ENCODE data around the gene ST6GAL1. TPM values are rescaled to one million over a fixed set of nuclear protein-coding genes. Genes with fewer than 3 reads are reported as not detected.

The ST6GAL1 gene
- total and polyA plus RNA-seq, 2 of the 8 experiments (the other 6 are each of a cell fraction or from before 2014, with no cell fraction given), result 62.8 to 80.9 TPM

DNA sequence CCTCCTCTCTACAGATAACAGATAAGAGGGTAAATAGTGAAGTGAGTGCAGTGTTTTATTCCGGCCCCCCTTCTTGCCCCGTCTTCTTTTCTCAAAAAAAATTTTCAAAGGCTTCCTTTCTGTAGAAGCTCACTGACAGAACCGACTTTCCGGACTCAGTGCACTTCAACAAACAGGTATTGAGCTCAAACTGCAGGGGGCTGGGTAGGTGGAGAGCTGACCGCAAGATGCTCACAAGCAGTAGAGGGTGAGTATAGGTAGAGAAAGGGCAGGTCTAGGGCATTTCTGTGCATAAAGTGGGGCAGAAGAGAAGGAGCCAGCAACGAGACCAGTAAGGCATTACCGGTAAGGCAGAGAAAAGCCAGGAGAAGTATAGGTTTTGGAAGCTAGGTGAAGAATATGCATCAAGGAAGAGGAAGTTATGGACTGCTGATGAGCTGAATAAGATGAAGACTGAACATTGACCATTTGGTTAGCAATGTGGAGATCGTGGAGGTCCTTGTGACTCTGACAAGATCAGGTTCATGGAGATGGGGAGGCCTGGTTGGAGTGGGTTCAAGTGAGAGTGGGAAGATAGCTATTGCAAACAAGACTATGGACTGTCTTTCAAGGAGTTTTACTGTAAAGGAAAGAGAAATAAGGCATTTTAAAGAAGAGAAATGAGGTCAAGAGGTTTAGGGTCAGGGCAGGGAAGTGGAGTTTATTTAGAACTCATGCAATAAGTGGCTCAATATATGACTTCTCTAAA lies 97.4 kb downstream of the ST6GAL1 start (continued):
- TF ChIP-seq, protein P1, sequence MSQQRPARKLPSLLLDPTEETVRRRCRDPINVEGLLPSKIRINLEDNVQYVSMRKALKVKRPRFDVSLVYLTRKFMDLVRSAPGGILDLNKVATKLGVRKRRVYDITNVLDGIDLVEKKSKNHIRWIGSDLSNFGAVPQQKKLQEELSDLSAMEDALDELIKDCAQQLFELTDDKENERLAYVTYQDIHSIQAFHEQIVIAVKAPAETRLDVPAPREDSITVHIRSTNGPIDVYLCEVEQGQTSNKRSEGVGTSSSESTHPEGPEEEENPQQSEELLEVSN (IDR thresholded peaks at IDR 0.05), result no peak
- TF ChIP-seq, protein P2, sequence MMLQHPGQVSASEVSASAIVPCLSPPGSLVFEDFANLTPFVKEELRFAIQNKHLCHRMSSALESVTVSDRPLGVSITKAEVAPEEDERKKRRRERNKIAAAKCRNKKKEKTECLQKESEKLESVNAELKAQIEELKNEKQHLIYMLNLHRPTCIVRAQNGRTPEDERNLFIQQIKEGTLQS (IDR thresholded peaks at IDR 0.05; ENCODE audit: insufficient read depth, low read depth, low read length), result no peak
- TF ChIP-seq POLR2AphosphoS5 (IDR thresholded peaks at IDR 0.05; ENCODE audit: low read depth, low read length), result no peak
- no peak for TF ChIP-seq JUN (IDR thresholded peaks at IDR 0.05; ENCODE audit: low read depth, low read length)
- TF ChIP-seq CREB1 (IDR thresholded peaks at IDR 0.05), result no peak
- TF ChIP-seq CHD2 (IDR thresholded peaks at IDR 0.05; ENCODE audit: low read length), result no peak
- TF ChIP-seq, protein P3, sequence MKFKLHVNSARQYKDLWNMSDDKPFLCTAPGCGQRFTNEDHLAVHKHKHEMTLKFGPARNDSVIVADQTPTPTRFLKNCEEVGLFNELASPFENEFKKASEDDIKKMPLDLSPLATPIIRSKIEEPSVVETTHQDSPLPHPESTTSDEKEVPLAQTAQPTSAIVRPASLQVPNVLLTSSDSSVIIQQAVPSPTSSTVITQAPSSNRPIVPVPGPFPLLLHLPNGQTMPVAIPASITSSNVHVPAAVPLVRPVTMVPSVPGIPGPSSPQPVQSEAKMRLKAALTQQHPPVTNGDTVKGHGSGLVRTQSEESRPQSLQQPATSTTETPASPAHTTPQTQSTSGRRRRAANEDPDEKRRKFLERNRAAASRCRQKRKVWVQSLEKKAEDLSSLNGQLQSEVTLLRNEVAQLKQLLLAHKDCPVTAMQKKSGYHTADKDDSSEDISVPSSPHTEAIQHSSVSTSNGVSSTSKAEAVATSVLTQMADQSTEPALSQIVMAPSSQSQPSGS (IDR thresholded peaks at IDR 0.05; ENCODE audit: low read length), result no peak
- no peak for TF ChIP-seq SP1 (IDR thresholded peaks at IDR 0.05; ENCODE audit: low read depth, low read length)

Data from H1 (cell line).